BE2C (cell line): ENCODE results near the gene PRRC2B.

Experiments used
- DNase-seq: peaks from one replicate; pipeline ENCODE4 v3.0.0-alpha.2; 2020
- H3K27me3 ChIP-seq: fragments of 250-450 bp; sonication (Bioruptor Pico); 2 replicates; pipeline ENCODE4 v1.5.1; 2020; ENCODE audit warnings: mild to moderate bottlenecking
- H3K36me3 ChIP-seq: fragments of 250-450 bp; sonication (Bioruptor Pico); 2 replicates; pipeline ENCODE4 v1.5.1; 2020; ENCODE audit warnings: mild to moderate bottlenecking
- H3K4me1 ChIP-seq: fragments of 250-450 bp; sonication (Bioruptor Pico); 2 replicates; pipeline ENCODE4 v1.5.1; 2020
- H3K4me3 ChIP-seq: 2 replicates; pipeline ENCODE4 v1.5.1; 2011; ENCODE audit warnings: low read depth, low read length
- H3K9me3 ChIP-seq: fragments of 250-450 bp; sonication (Bioruptor Pico); 2 replicates; pipeline ENCODE4 v1.5.1; 2020
- CTCF ChIP-seq: IDR thresholded peaks from 2 replicates; pipeline ENCODE4 v1.5.1; 2012; ENCODE audit warnings: mild to moderate bottlenecking, low read depth, low read length

PRRC2B gene

DNA sequence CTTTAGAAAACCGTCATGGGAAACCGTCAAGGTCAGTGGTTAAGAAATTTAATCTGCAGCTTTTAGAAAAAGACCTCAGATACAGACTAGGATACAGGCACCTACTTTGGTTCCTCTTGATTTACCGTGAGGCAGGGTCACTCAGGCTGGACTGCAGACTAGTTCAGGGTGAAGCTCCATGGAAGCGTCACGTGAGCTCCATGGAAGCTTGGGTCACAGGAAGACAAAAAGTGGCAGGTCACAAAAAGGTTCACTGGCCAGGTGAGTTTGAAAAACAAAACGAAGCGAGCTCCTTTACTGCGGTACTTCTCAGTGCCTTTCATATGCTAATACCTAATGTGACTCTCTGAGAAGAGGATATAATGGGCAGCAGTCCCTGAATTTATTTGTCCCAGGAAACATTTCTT lies 43.0 kb downstream of the PRRC2B start:
- Histone ChIP-seq H3K36me3 (peaks cover 90% of the 10 kb centered on the region), H3K4me1 (no peaks in the 10 kb centered on the region), H3K9me3 (no peaks in the 10 kb centered on the region), H3K27me3 (no peaks in the 10 kb centered on the region), H3K4me3 (no peak overlapping the region)
- TF ChIP-seq CTCF: no peak
- DNase-seq: no peak

DNA sequence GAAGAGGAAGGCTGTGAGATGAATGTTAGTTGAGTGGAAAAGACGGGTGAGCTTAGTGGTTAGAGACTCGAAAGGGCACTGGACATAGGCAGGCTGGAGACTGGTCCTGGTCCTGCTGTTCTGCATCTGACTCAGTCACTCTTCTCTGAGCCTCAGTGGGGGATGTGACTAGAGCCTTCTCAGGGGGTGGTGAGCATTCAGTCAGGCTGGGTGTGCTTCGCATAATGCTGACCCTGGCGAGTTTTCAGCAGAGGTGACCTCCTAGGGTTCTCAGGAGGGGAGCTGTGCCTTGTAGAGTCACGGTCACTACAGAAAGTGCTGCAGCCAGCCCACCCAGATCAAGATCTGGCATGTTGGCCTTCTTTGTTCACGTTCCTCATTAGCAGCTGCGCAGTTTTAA lies 44.3 kb downstream of the PRRC2B start:
- no peaks in the 10 kb centered on the region for H3K9me3 ChIP-seq
- no peaks in the 10 kb centered on the region for H3K27me3 ChIP-seq
- H3K4me3 ChIP-seq: no peak overlapping the region
- no peaks in the 10 kb centered on the region for H3K4me1 ChIP-seq
- no peak for DNase-seq
- no peak for TF ChIP-seq CTCF
- H3K36me3 ChIP-seq: peaks cover 85% of the 10 kb centered on the region

DNA sequence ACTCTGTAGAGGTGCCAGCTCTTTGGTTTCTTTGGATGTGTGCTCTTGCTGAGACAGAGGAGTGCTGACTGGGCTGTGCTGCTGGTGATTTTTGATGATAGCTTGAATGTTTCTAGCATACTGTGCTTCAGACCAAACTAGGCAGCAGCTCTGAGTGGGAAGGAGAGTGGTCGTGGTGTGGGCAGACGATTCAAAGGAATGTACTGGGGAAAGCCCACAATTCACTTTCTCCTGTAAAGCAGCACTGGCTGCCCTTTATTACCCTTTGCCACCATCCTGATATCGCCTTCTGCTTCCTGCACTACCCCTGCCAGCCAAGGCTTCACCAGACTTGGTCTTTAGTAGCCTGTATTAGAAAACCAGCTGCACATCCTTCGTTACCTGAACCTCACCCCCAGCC lies 45.3 kb downstream of the PRRC2B start:
- Histone ChIP-seq H3K27me3 (no peaks in the 10 kb centered on the region), H3K4me1 (no peaks in the 10 kb centered on the region), H3K36me3 (peaks cover 85% of the 10 kb centered on the region), H3K4me3 (no peak overlapping the region), H3K9me3 (no peaks in the 10 kb centered on the region)
- TF ChIP-seq CTCF: no peak
- no peak for DNase-seq

DNA sequence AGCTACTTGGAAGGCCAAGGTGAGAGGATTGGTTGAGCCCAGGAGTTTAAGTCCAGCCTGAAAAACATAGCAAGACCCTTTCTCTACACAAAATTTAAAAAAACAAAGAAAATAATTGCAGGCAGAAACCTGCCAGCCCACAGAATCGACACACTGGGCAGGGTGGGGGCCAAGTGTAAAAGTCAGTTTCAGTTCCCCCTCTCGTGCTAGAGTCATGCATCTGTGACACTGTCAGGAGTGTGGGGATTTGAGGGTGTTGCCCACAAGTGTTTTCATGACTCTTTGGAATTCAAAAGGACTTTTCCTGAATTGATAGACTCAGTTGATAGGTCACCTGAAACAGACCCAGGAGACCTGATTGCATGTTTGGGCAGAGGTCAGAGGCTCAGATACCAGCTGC lies 47.6 kb downstream of the PRRC2B start:
- no peaks in the 10 kb centered on the region for H3K4me1 ChIP-seq
- H3K36me3 ChIP-seq: peaks cover 86% of the 10 kb centered on the region
- H3K4me3 ChIP-seq: no peak overlapping the region
- no peak for TF ChIP-seq CTCF
- no peak for DNase-seq
- no peaks in the 10 kb centered on the region for H3K9me3 ChIP-seq
- no peaks in the 10 kb centered on the region for H3K27me3 ChIP-seq

DNA sequence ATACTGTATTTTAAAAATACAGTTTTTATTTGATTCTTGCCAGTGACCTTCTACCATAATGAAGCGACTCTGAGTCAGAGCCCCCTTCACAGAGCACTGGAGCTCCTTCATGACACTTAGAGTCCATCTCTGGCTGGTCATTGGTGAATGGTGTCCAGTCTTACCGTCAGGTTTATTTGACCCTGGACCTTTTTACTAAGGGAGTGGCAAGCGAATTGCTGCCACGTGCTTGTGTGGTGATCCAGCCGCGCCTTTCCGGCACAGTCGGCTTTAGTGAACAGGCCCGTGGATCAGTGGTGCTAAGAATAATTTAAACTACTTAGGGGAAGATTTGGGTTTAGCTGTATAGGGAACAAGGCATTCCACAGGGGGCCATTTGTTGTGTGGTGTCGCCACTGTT lies 48.5 kb downstream of the PRRC2B start:
- peaks cover 86% of the 10 kb centered on the region for H3K36me3 ChIP-seq
- no peak for DNase-seq
- H3K9me3 ChIP-seq: no peaks in the 10 kb centered on the region
- H3K4me1 ChIP-seq: no peaks in the 10 kb centered on the region
- H3K27me3 ChIP-seq: no peaks in the 10 kb centered on the region
- no peak for TF ChIP-seq CTCF
- no peak overlapping the region for H3K4me3 ChIP-seq

DNA sequence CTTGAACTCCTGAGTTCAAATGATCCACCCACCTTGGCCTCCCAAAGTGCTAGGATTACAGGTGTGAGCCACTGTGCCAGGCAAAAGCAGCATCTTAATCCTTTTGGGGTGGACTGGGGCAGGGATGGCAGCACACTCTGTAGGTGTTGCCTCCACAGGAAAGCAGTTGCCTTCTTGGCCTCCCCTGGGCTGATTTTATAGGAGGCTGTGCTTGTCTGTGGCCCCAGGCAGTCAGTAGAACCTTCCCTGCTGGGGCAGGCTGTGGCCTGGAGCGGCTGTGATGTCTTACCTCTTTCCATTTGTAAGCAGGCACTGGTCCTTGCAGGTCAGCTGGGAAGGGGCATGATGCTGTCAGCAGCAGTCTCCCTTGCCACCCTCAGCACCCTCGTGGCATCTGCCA lies 49.8 kb downstream of the PRRC2B start:
- no peak for DNase-seq
- no peak for TF ChIP-seq CTCF
- Histone ChIP-seq H3K36me3 (peaks cover 84% of the 10 kb centered on the region), H3K9me3 (no peaks in the 10 kb centered on the region), H3K4me3 (no peak overlapping the region), H3K4me1 (no peaks in the 10 kb centered on the region), H3K27me3 (no peaks in the 10 kb centered on the region)
